H1 (cell line): ENCODE measurements around the gene IZUMO4. TPM values are rescaled to one million over a fixed set of nuclear protein-coding genes. Genes with fewer than 3 reads are reported as not detected.

Experiments used
- CTCF ChIA-PET: fragments of 300-600 bp; sonication (Branson Sonifier 250); formaldehyde crosslinking; loops from one replicate; lab custom pipeline; 2021; ENCODE audit not compliant: partially characterized antibody; lab: Charles Lee
- POLR2A ChIA-PET: fragments of 300-600 bp; sonication (Branson Sonifier 250); formaldehyde crosslinking; loops from one replicate; lab custom pipeline; 2021; ENCODE audit warnings: inconsistent platforms; ENCODE audit not compliant: partially characterized antibody; lab: Charles Lee
- DNase-seq, 2 experiments: peaks; one replicate each; pipeline versions ENCODE4 v3.0.0 to v3.0.0-alpha.2; 2010 to 2022; ENCODE audit warnings: low spot score in 2 of 2, low read depth in 1 of 2, mixed read lengths in 1 of 2
- FAIRE-seq: peaks from 2 replicates; lab custom pipeline; 2011; peaks lifted over from hg19 to GRCh38; lab: Jason Lieb, UNC
- H2AFZ ChIP-seq: 2 replicates; pipeline ENCODE4 v1.8.1; 2012; ENCODE audit warnings: low read length, inconsistent platforms
- H2AK5ac ChIP-seq: 2 replicates; pipeline ENCODE4 v1.6.1; 2013; ENCODE audit warnings: low read depth, low read length
- H2BK120ac ChIP-seq: replicated peaks from 2 replicates; pipeline ENCODE3; 2013; ENCODE audit warnings: low read depth, low read length, inconsistent platforms
- H2BK12ac ChIP-seq: 2 replicates; pipeline ENCODE4 v1.6.1; 2013; ENCODE audit warnings: low read depth, low read length
- H2BK15ac ChIP-seq: 2 replicates; pipeline ENCODE4 v1.6.1; 2013; ENCODE audit warnings: low read length
- H2BK20ac ChIP-seq: 2 replicates; pipeline ENCODE4 v1.6.1; 2013; ENCODE audit warnings: low read length
- H2BK5ac ChIP-seq: 2 replicates; pipeline ENCODE4 v1.6.1; 2013; ENCODE audit warnings: low read depth, low read length
- H3K14ac ChIP-seq: 2 replicates; pipeline ENCODE4 v1.6.1; 2013; ENCODE audit warnings: inconsistent platforms; ENCODE audit not compliant: insufficient read length
- H3K18ac ChIP-seq: 2 replicates; pipeline ENCODE4 v1.6.1; 2013; ENCODE audit warnings: low read length; ENCODE audit errors: extremely low read depth
- H3K23ac ChIP-seq: 2 replicates; pipeline ENCODE4 v1.6.1; 2013; ENCODE audit warnings: inconsistent platforms; ENCODE audit not compliant: insufficient read length
- H3K23me2 ChIP-seq: 2 replicates; pipeline ENCODE4 v1.6.1; 2013; ENCODE audit warnings: low read depth, low read length
- H3K27ac ChIP-seq: 2 replicates; pipeline ENCODE4 v1.6.1; 2011; ENCODE audit warnings: low read depth, low read length, inconsistent platforms
- H3K27me3 ChIP-seq, 4 experiments: replicated peaks in 1 of 4; 1 replicate in 1 of 4; 2 replicates in 3 of 4; pipeline versions ENCODE4 v1.6.1 to v1.8.1; 2011 to 2013; ENCODE audit warnings: low read length in 3 of 4, mild to moderate bottlenecking in 3 of 4, inconsistent platforms in 2 of 4, mixed read lengths in 2 of 4, moderate library complexity in 1 of 4; ENCODE audit not compliant: control insufficient read depth in 3 of 4, insufficient read depth in 3 of 4; ENCODE audit errors: extremely low read depth in 1 of 4
- H3K36me3 ChIP-seq, 4 experiments: 2 replicates each; pipeline versions ENCODE4 v1.6.1 to v1.8.1; 2011 to 2013; ENCODE audit warnings: mild to moderate bottlenecking in 4 of 4, low read length in 3 of 4, moderate library complexity in 2 of 4, control low read depth in 1 of 4, inconsistent platforms in 1 of 4; ENCODE audit not compliant: insufficient read depth in 4 of 4, control insufficient read depth in 2 of 4
- H3K4ac ChIP-seq: replicated peaks from 2 replicates; pipeline ENCODE3; 2013; ENCODE audit warnings: low read length, low read depth, mixed read lengths, inconsistent platforms; ENCODE audit not compliant: insufficient read length
- H3K4me1 ChIP-seq, 4 experiments: replicated peaks in 1 of 4; 1 replicate in 1 of 4; 2 replicates in 3 of 4; pipeline versions ENCODE4 v1.6.1 to v1.8.1; 2011 to 2013; ENCODE audit warnings: low read length in 3 of 4, inconsistent platforms in 2 of 4, mixed read lengths in 1 of 4; ENCODE audit not compliant: insufficient read depth in 4 of 4, control insufficient read depth in 3 of 4
- H3K4me2 ChIP-seq, 2 experiments: 2 replicates each; pipeline versions ENCODE4 v1.6.1 to v1.8.1; 2011 to 2013; ENCODE audit warnings: low read depth in 2 of 2, low read length in 2 of 2, control low read depth in 1 of 2, inconsistent platforms in 1 of 2, mild to moderate bottlenecking in 1 of 2; ENCODE audit not compliant: insufficient read depth in 1 of 2
- H3K4me3 ChIP-seq, 4 experiments: fragments of 200-600, 300-600 bp in 1 of 4; sonication (generic), shearing (Covaris generic), sonication (Bioruptor Twin) in 1 of 4; 2 replicates each; pipeline versions ENCODE4 v1.5.1 to v1.8.1; 2011 to 2016; ENCODE audit warnings: low read length in 4 of 4, low read depth in 3 of 4, control low read depth in 2 of 4, inconsistent platforms in 2 of 4, mild to moderate bottlenecking in 2 of 4, mixed read lengths in 1 of 4, moderate library complexity in 1 of 4; ENCODE audit not compliant: insufficient read depth in 2 of 4; ENCODE audit errors: extremely low read depth in 1 of 4
- H3K56ac ChIP-seq: replicated peaks from 2 replicates; pipeline ENCODE3; 2013; ENCODE audit warnings: low read depth, mild to moderate bottlenecking, mixed read lengths, low read length, inconsistent platforms; ENCODE audit not compliant: insufficient read length
- H3K79me1 ChIP-seq: 2 replicates; pipeline ENCODE4 v1.6.1; 2013; ENCODE audit warnings: low read depth, low read length, control low read depth
- H3K79me2 ChIP-seq, 2 experiments: 2 replicates each; pipeline versions ENCODE4 v1.6.1 to v1.8.1; 2012 to 2013; ENCODE audit warnings: low read length in 2 of 2, mild to moderate bottlenecking in 2 of 2, inconsistent platforms in 1 of 2; ENCODE audit not compliant: insufficient read depth in 2 of 2, control insufficient read depth in 1 of 2
- H3K9ac ChIP-seq, 4 experiments: replicated peaks in 1 of 4; 1 replicate in 1 of 4; 2 replicates in 3 of 4; pipeline versions ENCODE4 v1.6.1 to v1.8.1; 2011 to 2013; ENCODE audit warnings: low read depth in 3 of 4, low read length in 3 of 4, control low read depth in 2 of 4, mild to moderate bottlenecking in 2 of 4, moderate library complexity in 2 of 4, inconsistent platforms in 1 of 4; ENCODE audit errors: extremely low read depth in 1 of 4
- H3K9me3 ChIP-seq, 2 experiments: 2 replicates each; pipeline versions ENCODE4 v1.6.1 to v1.8.1; 2012 to 2013; ENCODE audit warnings: mild to moderate bottlenecking in 2 of 2, moderate library complexity in 2 of 2, control low read depth in 1 of 2, inconsistent platforms in 1 of 2, low read depth in 1 of 2, low read length in 1 of 2, mixed read lengths in 1 of 2; ENCODE audit not compliant: insufficient read depth in 2 of 2
- H4K20me1 ChIP-seq, 2 experiments: replicated peaks in 1 of 2; 2 replicates each; pipeline versions ENCODE3 to v1.8.1; 2011 to 2013; ENCODE audit warnings: inconsistent platforms in 2 of 2, low read length in 2 of 2, mild to moderate bottlenecking in 1 of 2; ENCODE audit not compliant: insufficient read depth in 2 of 2, control insufficient read depth in 1 of 2
- H4K5ac ChIP-seq: 2 replicates; pipeline ENCODE4 v1.6.1; 2013; ENCODE audit warnings: low read length, low read depth, mixed read lengths, inconsistent platforms; ENCODE audit not compliant: insufficient read length
- H4K8ac ChIP-seq: 2 replicates; pipeline ENCODE4 v1.8.0; 2013; ENCODE audit warnings: mild to moderate bottlenecking, moderate library complexity, low read length, inconsistent platforms; ENCODE audit not compliant: insufficient read depth; ENCODE audit errors: extremely low read depth
- H4K91ac ChIP-seq: replicated peaks from 2 replicates; pipeline ENCODE3; 2013; ENCODE audit warnings: low read length, mixed read lengths, inconsistent platforms; ENCODE audit not compliant: insufficient read length
- ATF2 ChIP-seq: IDR thresholded peaks from 2 replicates; pipeline ENCODE4 v1.6.1; 2012; ENCODE audit warnings: low read length, inconsistent platforms
- CTCF ChIP-seq, 3 experiments: IDR thresholded peaks; 1 replicate in 2 of 3; 2 replicates in 1 of 3; pipeline versions ENCODE4 v1.5.1 to v1.6.1; 2011; ENCODE audit warnings: low read length in 3 of 3, mild to moderate bottlenecking in 3 of 3, inconsistent platforms in 2 of 3, low read depth in 1 of 3, moderate library complexity in 1 of 3; ENCODE audit not compliant: insufficient read depth in 1 of 3; ENCODE audit errors: control extremely low read depth in 1 of 3
- JUND ChIP-seq: IDR thresholded peaks from 2 replicates; pipeline ENCODE4 v1.6.1; 2011; ENCODE audit warnings: mild to moderate bottlenecking, improper control_type of control experiment, low read length
- KDM1A ChIP-seq: fragments of 200-600, 300-600 bp; sonication (generic); IDR thresholded peaks from 2 replicates; pipeline ENCODE4 v1.7.1; 2016; ENCODE audit warnings: mild to moderate bottlenecking, low read length, borderline replicate concordance
- NRF1 ChIP-seq: IDR thresholded peaks from 2 replicates; pipeline ENCODE4 v1.6.1; 2011; ENCODE audit warnings: mild to moderate bottlenecking, low read depth, low read length, improper control_type of control experiment
- RFX5 ChIP-seq: IDR thresholded peaks from 2 replicates; pipeline ENCODE4 v1.6.1; 2011; ENCODE audit warnings: low read depth, low read length, improper control_type of control experiment, borderline replicate concordance
- SAP30 ChIP-seq: fragments of 300-600 bp; sonication (generic); IDR thresholded peaks from 2 replicates; pipeline ENCODE4 v1.7.1; 2012; ENCODE audit warnings: low read length, moderate library complexity, mild to moderate bottlenecking, inconsistent platforms; ENCODE audit not compliant: insufficient read depth, insufficient replicate concordance
- WGBS, 2 experiments: shearing (Covaris generic) in 1 of 2; methylation state at CpG; one replicate each; pipeline versions ENCODE4 v1.1.6 to v1.1.7; 2013 to 2015; ENCODE audit warnings: low lambda C conversion rate in 2 of 2, mixed read lengths in 2 of 2, inconsistent platforms in 1 of 2, low coverage in 1 of 2, missing lambda C conversion rate in 1 of 2; ENCODE audit not compliant: insufficient replicate concordance in 2 of 2, insufficient coverage in 1 of 2, insufficient read length in 1 of 2; ENCODE audit errors: extremely low coverage in 1 of 2, missing lambda C conversion rate in 1 of 2; 5-methylcytosine and 5-hydroxymethylcytosine counted together
- polyA plus RNA-seq, 7 experiments: library from polyadenylated mRNA; depleted of rRNA in 3 of 7; stranded (reverse) in 5 of 7; unstranded in 2 of 7; fragments of >200 nt in 5 of 7; fragments of 200-250 nt in 2 of 7; gene quantifications; 1 replicate in 5 of 7; 2 replicates in 1 of 7; 4 replicates in 1 of 7; pipeline versions ENCODE4 v1.2.1 to v1.2.3, GENCODE V29; 2011 to 2013; ENCODE audit warnings: missing spikeins in 2 of 7, mixed read lengths in 2 of 7
- total RNA-seq: library from RNA; stranded (reverse); fragmentation: NEBNext Ultra II Directional; extraction: Animal tissue kit (Norgen Biotek cat#: 25700); gene quantifications from 2 replicates; pipeline ENCODE4 v1.2.1, GENCODE V29; 2021

The IZUMO4 gene
- total and polyA plus RNA-seq, 2 of the 8 experiments (the other 6 are each of a cell fraction or from before 2014, with no cell fraction given) = 1.8 to 1.9 TPM

GRCh38 chr19:2103045-2103707, 6.5 kb downstream of the IZUMO4 start:
- DNase-seq = no peak
- Histone ChIP-seq H3K4me2 (no peak overlapping the region), H3K27ac (no peak overlapping the region), H4K8ac (no peak overlapping the region), H3K79me2 (peaks cover 0 to 19% of the 10 kb centered on the region in 2 experiments; a peak in 2 of 4 replicates), H3K4ac (no peak overlapping the region), H3K4me1 (no peaks in the 10 kb centered on the region), H3K9me3 (peaks cover 8 to 9% of the 10 kb centered on the region in 2 experiments; a peak in 3 of 4 replicates), H2AK5ac (no peak overlapping the region), H4K5ac (no peak overlapping the region), H2BK20ac (no peak overlapping the region), H3K23me2 (peaks cover 4% of the 10 kb centered on the region; the same call in 1 of the 2 replicates), H3K79me1 (peaks cover 11% of the 10 kb centered on the region), H3K36me3 (peaks cover 23 to 69% (median 52%) of the 10 kb centered on the region in 4 experiments), H2BK12ac (no peak overlapping the region), H3K23ac (no peak overlapping the region), H2AFZ (no peak overlapping the region), H2BK120ac (no peak overlapping the region), H3K18ac (no peak overlapping the region), H4K20me1 (peaks cover 13 to 27% of the 10 kb centered on the region in 2 experiments), H2BK15ac (no peak overlapping the region), H3K9ac (no peak overlapping the region), H3K4me3 (no peak overlapping the region), H3K14ac (no peak overlapping the region), H3K27me3 (no peaks in the 10 kb centered on the region), H3K56ac (no peak overlapping the region), H4K91ac (no peak overlapping the region), H2BK5ac (no peak overlapping the region)
- ChIA-PET CTCF (interaction anchor here (0.6 kb wide), 1 partner anchor 19 kb away, joined by 3 read pairs; no protein-coding TSS in a partner anchor), POLR2A (interaction anchor here (0.6 to 1.2 kb wide), 3 partner anchors 9 to 133 kb away, joined by 3 to 4 read pairs (median 3); partner anchors contain the start of gene PLEKHJ1)
- FAIRE-seq = no peak
- WGBS, 2 experiments = 92% methylated on average over 20 of the region's 20 CpGs; no CpG with 5 or more reads in 1 of the 2 experiments
- TF ChIP-seq SAP30 (no peak), KDM1A (no peak), CTCF (IDR thresholded peaks at IDR 0.05; ENCODE audit: control extremely low read depth in 1 of 3, insufficient read depth in 1 of 3, low read depth in 1 of 3, low read length in 3 of 3) (no peak), NRF1 (no peak), ATF2 (no peak), RFX5 (no peak), JUND (no peak)
